ENCODE measurements around the gene B4GALT6. TPM values are rescaled to one million over a fixed set of nuclear protein-coding genes. Genes with fewer than 3 reads are reported as not detected.

Gene B4GALT6
- total and polyA plus RNA-seq, 2 of the 4 experiments (the other 2 are of a cell fraction) = 1.1 to 3.9 TPM

- no peak overlapping the region for H3K27ac ChIP-seq (ENCODE audit: insufficient read depth, low read length)
- H2BK20ac ChIP-seq (ENCODE audit: low read depth, low read length) = no peak overlapping the region
- no CpG with 5 or more reads among the region's 5 CpGs for WGBS, 2 experiments (ENCODE audit: extremely low coverage in 2 of 2, insufficient read length in 1 of 2)
- H4K91ac ChIP-seq (ENCODE audit: insufficient read depth, low read depth, low read length) = no peak overlapping the region
- no peak overlapping the region for H3K4me3 ChIP-seq (ENCODE audit: insufficient read depth, low read depth, low read length)
- no peak overlapping the region for H4K8ac ChIP-seq (ENCODE audit: low read depth in 2 of 2, low read length in 2 of 2)
- DNase-seq = no peak
- in situ Hi-C loops (cut with MboI; ENCODE audit: low sequenced_read_pairs) = no loop called here
- no peaks in the 10 kb centered on the region for H4K20me1 ChIP-seq (ENCODE audit: insufficient read depth, low read length)
- no peak overlapping the region for H3K18ac ChIP-seq (ENCODE audit: low read depth, low read length)
- H3K56ac ChIP-seq (ENCODE audit: extremely low read depth, insufficient read depth, low read length) = no peak overlapping the region
- no peak overlapping the region for H4K5ac ChIP-seq (ENCODE audit: low read depth, low read length)
- no peak overlapping the region for H2BK120ac ChIP-seq (ENCODE audit: low read depth, low read length)
- no peak overlapping the region for H2AFZ ChIP-seq (replicated peaks; ENCODE audit: low read length, poor library complexity)
- ATAC-seq (ENCODE audit: low read depth) = no peak
- H3K27me3 ChIP-seq (ENCODE audit: control insufficient read depth, insufficient read depth, low read length) = no peaks in the 10 kb centered on the region
- dilution Hi-C loops (cut with HindIII; ENCODE audit: low sequenced_read_pairs, unreplicated experiment) = no loop called here
- POLR2A ChIA-PET (ENCODE audit: unreplicated experiment) = no interaction called here
- CTCF ChIA-PET = no interaction called here
- H3K4me1 ChIP-seq (ENCODE audit: control insufficient read depth, insufficient read depth, low read length) = no peaks in the 10 kb centered on the region
- no peaks in the 10 kb centered on the region for H3K36me3 ChIP-seq (ENCODE audit: control insufficient read depth, insufficient read depth, low read length)
- no peak overlapping the region for H3K14ac ChIP-seq (replicated peaks; ENCODE audit: low read depth, low read length)
- no peak overlapping the region for H3K4ac ChIP-seq (ENCODE audit: low read depth, low read length)
- H3K9ac ChIP-seq (ENCODE audit: low read depth, low read length) = no peak overlapping the region
- no peak overlapping the region for H2BK5ac ChIP-seq (ENCODE audit: low read depth, low read length, poor library complexity, severe bottlenecking)
- no peak overlapping the region for H2AK9ac ChIP-seq (replicated peaks; ENCODE audit: low read depth, low read length, poor library complexity)
- TF ChIP-seq RAD21 (IDR thresholded peaks at IDR 0.05; ENCODE audit: low read length) (no peak), FOS (IDR thresholded peaks at IDR 0.05; ENCODE audit: low read depth, low read length) (no peak), MAFK (IDR thresholded peaks at IDR 0.05; ENCODE audit: low read depth, low read length) (no peak), MXI1 (IDR thresholded peaks at IDR 0.05; ENCODE audit: borderline replicate concordance, low read depth, low read length) (no peak), BHLHE40 (IDR thresholded peaks at IDR 0.05; ENCODE audit: low read depth, low read length) (no peak), CHD1 (IDR thresholded peaks at IDR 0.05; ENCODE audit: low read depth, low read length) (no peak), CTCF (conservative IDR thresholded peaks at IDR 0.05; ENCODE audit: low read depth, low read length) (no peak), ELK1 (IDR thresholded peaks at IDR 0.05; ENCODE audit: borderline replicate concordance, low read depth, low read length) (no peak), USF2 (IDR thresholded peaks at IDR 0.05; ENCODE audit: low read depth, low read length) (no peak), SMC3 (IDR thresholded peaks at IDR 0.05; ENCODE audit: low read depth, low read length) (no peak), CEBPB (IDR thresholded peaks at IDR 0.05; ENCODE audit: low read depth, low read length) (no peak), MAZ (IDR thresholded peaks at IDR 0.05; ENCODE audit: borderline replicate concordance, low read depth, low read length) (no peak)
- H3K4me2 ChIP-seq (ENCODE audit: low read depth, low read length) = no peak overlapping the region
- intact Hi-C loops (cut with micrococcal nuclease) = no loop called here
- no peak overlapping the region for H2AK5ac ChIP-seq (ENCODE audit: low read depth, low read length)
- H3K9me1 ChIP-seq (ENCODE audit: insufficient read depth, low read length) = no peaks in the 10 kb centered on the region
- no peak overlapping the region for H3K23ac ChIP-seq (ENCODE audit: low read depth, low read length)
- H3K79me1 ChIP-seq (ENCODE audit: low read depth in 1 of 2, low read length in 2 of 2) = no peaks in the 10 kb centered on the region
- H3K9me3 ChIP-seq (ENCODE audit: control insufficient read depth, insufficient read depth, low read length) = no peaks in the 10 kb centered on the region
- no peak overlapping the region for H2BK15ac ChIP-seq (ENCODE audit: low read depth, low read length)
- no TSS peak for BruUV-seq (replicated peaks)
Observed at GRCh38 chr18:31617031-31617717, 67.2 kb downstream of the B4GALT6 start.
